Mesothelial cell of epicardium (in vitro differentiated cells): Measurements from ENCODE around the gene CLEC16A. TPM values are rescaled to one million over a fixed set of nuclear protein-coding genes. Genes with fewer than 3 reads are reported as not detected.

Source experiments
- DNase-seq, 2 experiments: peaks; one replicate each; pipeline ENCODE4 v3.0.0; 2021; ENCODE audit warnings: low spot score in 2 of 2; ENCODE audit not compliant: unreplicated experiment in 2 of 2
- H3K27ac Mint-ChIP-seq: 2 replicates; pipeline ENCODE4 v1.8.0; 2021; ENCODE audit warnings: mixed read lengths
- H3K27me3 Mint-ChIP-seq: 2 replicates; pipeline ENCODE4 v1.8.0; 2021; ENCODE audit warnings: low read depth, mixed read lengths
- H3K36me3 Mint-ChIP-seq: 2 replicates; pipeline ENCODE4 v1.8.0; 2021; ENCODE audit warnings: mixed read lengths
- H3K4me1 Mint-ChIP-seq: 2 replicates; pipeline ENCODE4 v1.8.0; 2021; ENCODE audit warnings: mixed read lengths
- H3K4me3 Mint-ChIP-seq: 2 replicates; pipeline ENCODE4 v1.8.0; 2021; ENCODE audit warnings: mild to moderate bottlenecking, moderate library complexity, mixed read lengths
- H3K9me3 Mint-ChIP-seq: 2 replicates; pipeline ENCODE4 v1.8.0; 2021; ENCODE audit warnings: mixed read lengths
- total RNA-seq: library from RNA; stranded (reverse); gene quantifications from 3 replicates; pipeline ENCODE4 v1.2.1, GENCODE V29; 2021
- TF ChIP-seq, protein P1 (sequence below): fragments of 200-600 bp; sonication (generic); IDR thresholded peaks from one replicate; pipeline ENCODE4 v1.5.0; 2021; ENCODE audit warnings: antibody characterized with exemption; ENCODE audit not compliant: unreplicated experiment

CLEC16A gene
- total RNA-seq, 1 donor from 2014 or later, result 43.3 TPM

DNA sequence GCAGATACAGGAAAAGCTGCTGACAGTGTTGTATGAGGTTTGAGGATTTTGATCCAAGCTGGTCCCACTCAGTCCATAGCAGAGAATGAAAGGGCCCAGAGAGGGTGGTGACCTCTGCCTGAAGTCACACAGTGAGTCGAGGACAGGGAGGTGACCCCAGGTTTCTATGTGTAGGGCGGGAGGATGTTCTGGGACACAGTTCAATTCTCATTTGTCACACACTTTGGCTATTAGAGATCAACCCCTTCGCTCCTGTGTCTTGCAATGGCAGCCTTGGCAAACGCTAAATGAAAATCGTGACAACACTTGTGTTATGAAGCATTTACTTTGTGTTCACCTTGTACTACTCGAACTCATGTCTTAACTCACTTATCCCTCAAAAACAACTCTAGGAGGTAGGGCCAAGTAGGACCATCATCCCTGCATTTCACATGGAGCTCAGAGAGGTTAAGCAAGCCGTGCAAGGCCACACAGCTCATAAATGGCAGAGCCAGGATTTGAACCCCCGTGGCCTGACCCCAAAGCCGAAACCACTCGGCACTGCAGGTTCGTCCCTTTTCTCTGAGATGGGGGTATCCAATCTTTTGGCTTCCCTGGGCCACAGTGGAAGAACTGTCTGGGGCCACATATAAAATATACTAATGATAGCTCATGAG lies 12.3 kb upstream of the CLEC16A start:
- no peaks in the 10 kb centered on the region for H3K4me1 Mint-ChIP-seq
- TF ChIP-seq, protein P1, sequence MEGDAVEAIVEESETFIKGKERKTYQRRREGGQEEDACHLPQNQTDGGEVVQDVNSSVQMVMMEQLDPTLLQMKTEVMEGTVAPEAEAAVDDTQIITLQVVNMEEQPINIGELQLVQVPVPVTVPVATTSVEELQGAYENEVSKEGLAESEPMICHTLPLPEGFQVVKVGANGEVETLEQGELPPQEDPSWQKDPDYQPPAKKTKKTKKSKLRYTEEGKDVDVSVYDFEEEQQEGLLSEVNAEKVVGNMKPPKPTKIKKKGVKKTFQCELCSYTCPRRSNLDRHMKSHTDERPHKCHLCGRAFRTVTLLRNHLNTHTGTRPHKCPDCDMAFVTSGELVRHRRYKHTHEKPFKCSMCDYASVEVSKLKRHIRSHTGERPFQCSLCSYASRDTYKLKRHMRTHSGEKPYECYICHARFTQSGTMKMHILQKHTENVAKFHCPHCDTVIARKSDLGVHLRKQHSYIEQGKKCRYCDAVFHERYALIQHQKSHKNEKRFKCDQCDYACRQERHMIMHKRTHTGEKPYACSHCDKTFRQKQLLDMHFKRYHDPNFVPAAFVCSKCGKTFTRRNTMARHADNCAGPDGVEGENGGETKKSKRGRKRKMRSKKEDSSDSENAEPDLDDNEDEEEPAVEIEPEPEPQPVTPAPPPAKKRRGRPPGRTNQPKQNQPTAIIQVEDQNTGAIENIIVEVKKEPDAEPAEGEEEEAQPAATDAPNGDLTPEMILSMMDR, result no peak
- H3K27me3 Mint-ChIP-seq, result no peaks in the 10 kb centered on the region
- no peak overlapping the region for H3K4me3 Mint-ChIP-seq
- H3K36me3 Mint-ChIP-seq, result peaks cover 8% of the 10 kb centered on the region
- no peak for DNase-seq
- no peaks in the 10 kb centered on the region for H3K9me3 Mint-ChIP-seq
- H3K27ac Mint-ChIP-seq, result no peak overlapping the region

DNA sequence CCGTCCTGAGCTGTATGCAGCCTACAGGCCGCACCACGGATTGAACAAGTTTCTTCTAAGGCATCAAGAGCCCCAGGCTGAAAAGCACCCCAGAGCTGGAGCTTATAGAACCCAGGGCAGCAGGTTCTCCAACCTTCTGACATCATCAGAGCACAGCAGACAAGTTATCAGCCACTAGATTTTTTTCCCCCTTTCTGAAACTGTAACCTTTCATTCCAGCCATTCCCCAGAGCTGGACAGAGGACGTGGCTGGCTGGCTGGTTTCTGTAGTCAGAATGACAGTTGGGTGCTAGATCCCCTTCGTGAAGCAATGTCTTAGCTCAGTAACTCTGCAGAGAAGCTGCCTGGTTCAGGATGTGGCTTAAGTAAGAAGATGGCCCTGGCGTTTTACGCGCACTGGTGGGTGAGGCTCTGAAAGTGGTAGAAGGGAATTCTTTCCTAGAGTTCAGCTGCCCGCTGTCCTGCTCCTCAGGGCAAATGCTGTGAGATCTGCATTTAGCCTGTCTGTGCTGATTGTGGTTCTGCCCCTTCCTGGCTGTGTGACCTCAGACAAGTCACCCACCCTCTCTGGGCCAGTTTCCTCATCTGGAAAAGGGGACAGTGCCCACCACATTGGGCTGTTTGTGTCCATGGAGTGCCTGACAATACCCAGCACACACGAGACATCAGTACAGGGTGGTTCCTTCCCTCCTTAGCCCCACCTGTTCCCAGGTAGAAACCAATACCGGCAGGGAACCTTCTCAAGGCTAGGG lies 11.2 kb upstream of the CLEC16A start:
- Mint-ChIP-seq H3K27me3 (no peaks in the 10 kb centered on the region), H3K9me3 (no peaks in the 10 kb centered on the region), H3K4me3 (no peak overlapping the region), H3K27ac (peak overlapping the region; percentile 12), H3K4me1 (peaks cover 4% of the 10 kb centered on the region), H3K36me3 (no peaks in the 10 kb centered on the region)
- TF ChIP-seq, protein P1, result no peak
- no peak for DNase-seq

DNA sequence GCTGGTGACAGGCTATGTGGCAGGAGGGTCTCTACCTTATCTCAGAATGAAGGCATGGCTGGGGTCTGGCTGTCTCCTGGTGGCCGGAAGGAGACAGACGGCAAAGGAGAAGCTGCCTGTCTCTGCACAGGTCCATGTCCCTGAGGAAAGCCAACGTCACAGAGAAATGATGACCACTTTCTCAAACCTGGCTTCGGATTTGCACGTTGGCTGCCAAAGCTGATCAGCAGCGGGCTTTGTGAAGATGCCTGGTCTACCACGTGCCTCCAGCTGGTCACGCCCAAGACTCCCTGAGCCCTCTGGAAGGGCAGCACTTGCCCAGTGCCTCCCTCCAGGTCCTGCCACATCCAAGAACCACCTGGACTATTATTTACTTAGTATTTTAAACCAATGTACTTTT lies 10.5 kb upstream of the CLEC16A start:
- DNase-seq, result no peak
- no peaks in the 10 kb centered on the region for H3K9me3 Mint-ChIP-seq
- H3K4me1 Mint-ChIP-seq, result peaks cover 8% of the 10 kb centered on the region
- no peak overlapping the region for H3K4me3 Mint-ChIP-seq
- no peak overlapping the region for H3K27ac Mint-ChIP-seq
- TF ChIP-seq, protein P1, result no peak
- H3K27me3 Mint-ChIP-seq, result no peaks in the 10 kb centered on the region
- no peaks in the 10 kb centered on the region for H3K36me3 Mint-ChIP-seq

DNA sequence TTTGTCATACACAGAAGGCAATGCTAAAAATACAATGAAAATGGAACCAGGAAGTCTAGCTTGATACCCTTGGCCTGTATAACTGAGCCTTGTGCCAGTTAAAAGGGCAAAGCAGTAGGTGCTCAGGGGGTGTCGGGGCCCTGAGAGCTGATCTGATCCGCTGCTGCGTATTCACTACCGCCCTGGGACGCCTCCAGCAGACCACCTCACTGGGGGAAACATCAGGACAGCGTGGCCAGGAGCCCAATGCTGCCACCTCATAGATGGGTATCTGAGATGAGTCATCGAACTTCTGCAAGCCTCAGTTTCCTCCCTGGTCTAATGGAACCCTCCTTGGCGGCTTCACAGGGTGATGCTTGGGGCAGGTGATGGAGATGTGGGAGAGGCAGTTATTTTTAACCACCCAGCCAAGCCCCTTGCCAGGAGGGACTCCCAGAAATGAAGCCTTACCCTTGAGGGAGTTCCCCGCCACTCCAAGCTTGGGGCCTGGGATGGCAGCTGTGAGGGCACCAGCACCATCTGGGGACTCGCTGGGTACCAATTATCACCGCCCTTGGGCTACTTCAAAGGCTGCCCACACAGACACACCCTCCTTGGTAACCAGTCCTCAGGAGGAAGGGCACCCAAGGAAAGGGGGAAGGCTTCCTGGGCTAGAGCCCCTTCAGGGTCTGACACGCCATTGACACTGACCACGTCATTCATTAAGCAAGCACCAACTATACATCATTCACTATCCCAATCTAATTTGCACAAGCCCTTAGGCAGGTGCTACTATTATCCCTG lies 9.8 kb upstream of the CLEC16A start:
- no peak for DNase-seq
- Mint-ChIP-seq H3K36me3 (no peaks in the 10 kb centered on the region), H3K27me3 (no peaks in the 10 kb centered on the region), H3K4me3 (no peak overlapping the region), H3K4me1 (peaks cover 15% of the 10 kb centered on the region), H3K27ac (no peak overlapping the region), H3K9me3 (no peaks in the 10 kb centered on the region)
- TF ChIP-seq, protein P1, result no peak

DNA sequence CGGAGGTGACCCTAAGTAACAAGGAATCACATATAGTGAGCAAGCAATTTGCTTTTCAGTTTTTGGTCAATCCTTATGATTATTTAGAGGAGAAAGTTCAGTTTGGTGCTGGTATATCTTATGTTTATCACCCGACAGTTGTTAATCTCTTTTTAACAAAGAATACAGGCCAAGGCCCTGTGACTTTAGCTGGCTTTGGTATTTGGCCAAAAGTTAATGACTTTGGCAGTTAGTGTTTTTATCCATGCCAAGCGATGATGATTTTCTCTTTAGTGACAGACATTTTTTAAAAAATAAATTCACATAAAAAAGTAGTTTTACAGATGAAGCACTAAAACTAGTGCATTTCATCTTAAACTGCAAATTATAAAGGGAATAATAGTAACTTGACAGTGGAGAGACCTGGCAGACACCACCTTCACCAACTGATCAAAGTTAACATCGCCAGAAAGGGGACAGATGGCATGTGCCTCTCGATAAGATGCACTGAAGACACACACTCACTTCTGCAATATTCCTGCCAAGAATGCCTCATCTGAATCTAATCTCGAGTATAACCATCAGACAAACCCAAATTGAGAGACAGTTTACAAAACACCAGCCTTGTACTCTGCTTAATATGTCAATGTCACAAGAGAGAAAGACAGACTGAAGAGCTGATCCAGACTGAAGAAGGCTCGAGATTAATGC lies 9.0 kb upstream of the CLEC16A start:
- DNase-seq, result no peak
- Mint-ChIP-seq H3K4me1 (peaks cover 23% of the 10 kb centered on the region), H3K4me3 (no peak overlapping the region), H3K27ac (no peak overlapping the region), H3K9me3 (no peaks in the 10 kb centered on the region), H3K36me3 (no peaks in the 10 kb centered on the region), H3K27me3 (no peaks in the 10 kb centered on the region)
- TF ChIP-seq, protein P1, result no peak
